Type B pancreatic cell (in vitro differentiated cells): Measurements from ENCODE around the gene NFU1. TPM values are rescaled to one million over a fixed set of nuclear protein-coding genes. Genes with fewer than 3 reads are reported as not detected.

ENCODE experiments used
- DNase-seq: peaks from one replicate; pipeline ENCODE4 v3.0.0; 2021; ENCODE audit warnings: mixed read lengths; ENCODE audit not compliant: unreplicated experiment; ENCODE audit errors: extremely low spot score
- H3K27ac Mint-ChIP-seq: 2 replicates; pipeline ENCODE4 v1.8.0; 2021; ENCODE audit warnings: mild to moderate bottlenecking, mixed read lengths
- H3K27me3 Mint-ChIP-seq: 2 replicates; pipeline ENCODE4 v1.8.0; 2021; ENCODE audit warnings: mixed read lengths
- H3K36me3 Mint-ChIP-seq: 2 replicates; pipeline ENCODE4 v1.8.0; 2021; ENCODE audit warnings: mixed read lengths
- H3K4me1 Mint-ChIP-seq: one replicate; pipeline ENCODE4 v1.8.0; 2021; ENCODE audit warnings: mixed read lengths; ENCODE audit not compliant: unreplicated experiment
- H3K4me3 Mint-ChIP-seq: 2 replicates; pipeline ENCODE4 v1.8.0; 2021; ENCODE audit warnings: mild to moderate bottlenecking, mixed read lengths
- H3K9me3 Mint-ChIP-seq: 2 replicates; pipeline ENCODE4 v1.8.0; 2021; ENCODE audit warnings: mixed read lengths
- long read RNA-seq: library from polyadenylated mRNA; unstranded; transcript quantifications from one replicate; pipeline ENCODE4 v2.0.0, GENCODE V29; 2020
- total RNA-seq: library from RNA; stranded (reverse); gene quantifications from 2 replicates; pipeline ENCODE4 v1.2.1, GENCODE V29; 2021; ENCODE audit warnings: low replicate concordance
- TF ChIP-seq, protein P1 (sequence below): fragments of 200-600 bp; sonication (generic); conservative IDR thresholded peaks from 2 replicates; pipeline ENCODE4 v1.5.0; 2021; ENCODE audit warnings: antibody characterized with exemption, mild to moderate bottlenecking

NFU1 gene
- total RNA-seq: 33.3 and 34.0 TPM in 2 replicates
- long read RNA-seq, transcript NFU1-203 (8 exons, 1,467 nt): major isoform, 23 of 26 reads
- long read RNA-seq, partial matches to known transcripts: 0 of 26 reads
- long read RNA-seq, other reads (novel, unspliced or antisense): 3 of 26 reads

GRCh38 chr2:69436938-69437750, at the start of gene NFU1:
TSS of gene NFU1 (minus strand) at chr2:69437435. CDS start at chr2:69437422, 13 bp downstream.
- Mint-ChIP-seq H3K4me3 (peak within 1 kb of the TSS; percentile 97), H3K4me1 (peaks cover 22% of the 10 kb centered on the region), H3K27ac (peak within 1 kb of the TSS; percentile 95), H3K27me3 (no peaks in the 10 kb centered on the region), H3K9me3 (no peaks in the 10 kb centered on the region), H3K36me3 (peaks cover 5% of the 10 kb centered on the region)
- DNase-seq: peak; percentile 93
- TF ChIP-seq, protein P1, sequence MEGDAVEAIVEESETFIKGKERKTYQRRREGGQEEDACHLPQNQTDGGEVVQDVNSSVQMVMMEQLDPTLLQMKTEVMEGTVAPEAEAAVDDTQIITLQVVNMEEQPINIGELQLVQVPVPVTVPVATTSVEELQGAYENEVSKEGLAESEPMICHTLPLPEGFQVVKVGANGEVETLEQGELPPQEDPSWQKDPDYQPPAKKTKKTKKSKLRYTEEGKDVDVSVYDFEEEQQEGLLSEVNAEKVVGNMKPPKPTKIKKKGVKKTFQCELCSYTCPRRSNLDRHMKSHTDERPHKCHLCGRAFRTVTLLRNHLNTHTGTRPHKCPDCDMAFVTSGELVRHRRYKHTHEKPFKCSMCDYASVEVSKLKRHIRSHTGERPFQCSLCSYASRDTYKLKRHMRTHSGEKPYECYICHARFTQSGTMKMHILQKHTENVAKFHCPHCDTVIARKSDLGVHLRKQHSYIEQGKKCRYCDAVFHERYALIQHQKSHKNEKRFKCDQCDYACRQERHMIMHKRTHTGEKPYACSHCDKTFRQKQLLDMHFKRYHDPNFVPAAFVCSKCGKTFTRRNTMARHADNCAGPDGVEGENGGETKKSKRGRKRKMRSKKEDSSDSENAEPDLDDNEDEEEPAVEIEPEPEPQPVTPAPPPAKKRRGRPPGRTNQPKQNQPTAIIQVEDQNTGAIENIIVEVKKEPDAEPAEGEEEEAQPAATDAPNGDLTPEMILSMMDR: peak; percentile 73

DNA sequence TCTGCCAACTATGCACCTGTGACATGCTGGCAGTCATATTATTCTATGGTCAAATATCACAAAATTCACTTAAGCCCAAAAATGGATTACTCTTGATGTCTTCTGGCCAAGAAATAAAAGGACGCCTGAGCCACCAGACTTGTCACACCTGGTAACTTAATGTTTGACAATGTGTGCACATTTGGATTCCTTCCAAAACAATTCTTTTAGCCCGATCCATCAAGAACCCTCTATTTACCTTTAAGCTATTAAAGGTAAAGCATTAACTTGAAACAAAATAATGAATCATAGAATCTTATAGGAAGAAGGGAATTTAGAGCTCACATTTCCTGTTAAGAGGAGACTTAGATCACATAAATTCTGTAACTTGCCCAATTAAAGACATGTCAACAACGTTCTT, 46.5 kb upstream of the NFU1 start:
- peak overlapping the region; percentile 29 for H3K27ac Mint-ChIP-seq
- DNase-seq: no peak
- H3K27me3 Mint-ChIP-seq: no peaks in the 10 kb centered on the region

DNA sequence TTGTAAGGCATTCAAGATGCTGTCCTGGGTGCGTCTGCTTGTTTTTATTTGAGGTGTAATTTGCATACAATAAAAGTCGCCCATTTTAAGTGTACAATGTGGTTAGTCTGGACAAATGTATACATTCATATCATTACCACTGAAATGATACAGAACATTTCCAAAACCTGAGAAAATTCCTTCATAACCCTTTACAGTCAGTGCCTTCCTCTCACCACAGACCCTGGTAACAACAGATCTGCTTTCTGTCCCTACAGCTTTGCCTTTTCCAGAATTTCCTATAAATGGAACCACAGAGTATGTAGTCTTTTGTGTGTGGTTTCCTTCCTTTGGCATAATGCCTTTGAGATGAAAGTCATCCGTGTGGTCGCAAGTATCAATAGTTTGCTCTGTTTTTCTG, 45.8 kb upstream of the NFU1 start:
- DNase-seq: no peak
- H3K27ac Mint-ChIP-seq: no peak overlapping the region

More for the DNA sequence above, 46.5 kb upstream of the NFU1 start:
- H3K4me1 Mint-ChIP-seq: peaks cover 18% of the 10 kb centered on the region
- TF ChIP-seq, protein P1: no peak
- H3K9me3 Mint-ChIP-seq: no peaks in the 10 kb centered on the region
- peaks cover 12% of the 10 kb centered on the region for H3K36me3 Mint-ChIP-seq
- H3K4me3 Mint-ChIP-seq: no peak overlapping the region

DNA sequence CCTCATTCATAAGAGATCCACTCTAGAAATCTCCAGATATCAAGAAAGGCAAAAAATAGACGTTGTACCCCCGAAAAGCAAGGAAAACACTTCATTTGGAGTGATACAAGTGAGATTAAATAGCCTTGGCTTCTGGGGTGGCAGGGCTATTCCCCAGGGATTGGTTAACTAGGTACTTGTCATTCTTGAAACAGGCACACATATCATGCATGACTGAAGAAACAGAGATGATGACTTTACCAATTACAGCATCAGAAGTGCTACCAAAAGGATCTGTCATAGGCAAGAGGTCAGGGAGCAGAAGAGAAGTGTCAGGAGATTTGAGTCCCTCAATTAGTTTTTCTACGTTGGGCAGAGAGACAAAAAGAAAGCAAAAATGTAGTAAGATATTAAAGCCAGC, 45.2 kb upstream of the NFU1 start:
- Mint-ChIP-seq H3K4me3 (no peak overlapping the region), H3K27ac (no peak overlapping the region), H3K36me3 (peaks cover 9% of the 10 kb centered on the region), H3K4me1 (peaks cover 18% of the 10 kb centered on the region), H3K27me3 (no peaks in the 10 kb centered on the region), H3K9me3 (no peaks in the 10 kb centered on the region)
- TF ChIP-seq, protein P1: no peak
- DNase-seq: no peak

More for the DNA sequence above, 45.8 kb upstream of the NFU1 start:
- TF ChIP-seq, protein P1: no peak
- no peak overlapping the region for H3K4me3 Mint-ChIP-seq
- peaks cover 9% of the 10 kb centered on the region for H3K36me3 Mint-ChIP-seq
- peaks cover 18% of the 10 kb centered on the region for H3K4me1 Mint-ChIP-seq
- H3K27me3 Mint-ChIP-seq: no peaks in the 10 kb centered on the region
- no peaks in the 10 kb centered on the region for H3K9me3 Mint-ChIP-seq

- TF ChIP-seq, protein P1: no peak
- H3K9me3 Mint-ChIP-seq: no peaks in the 10 kb centered on the region
- H3K27me3 Mint-ChIP-seq: no peaks in the 10 kb centered on the region
- peaks cover 6% of the 10 kb centered on the region for H3K36me3 Mint-ChIP-seq
- no peak overlapping the region for H3K4me3 Mint-ChIP-seq
- DNase-seq: no peak
- H3K4me1 Mint-ChIP-seq: peaks cover 18% of the 10 kb centered on the region
- no peak overlapping the region for H3K27ac Mint-ChIP-seq
Measured at GRCh38 chr2:69481421-69481820, 44.2 kb upstream of the NFU1 start.
